ENCODE data around the gene VTCN1.

- TF ChIP-seq CTCF (conservative IDR thresholded peaks at IDR 0.05 in 1 of 2, IDR thresholded peaks at IDR 0.05 in 1 of 2; ENCODE audit: extremely low read depth in 1 of 2, insufficient read depth in 1 of 2, low read depth in 1 of 2, low read length in 2 of 2) (no peak), EZH2 (IDR thresholded peaks at IDR 0.05; ENCODE audit: borderline replicate concordance, low read length) (no peak)
These were observed 46.6 kb upstream of the VTCN1 start for GRCh38 chr1:117257291-117257690.
